GM21576 (cell line): ENCODE results near the gene CACNG6.
"Not testable (repeated sequence)": the region's sequence is repeated elsewhere in the genome, so short reads cannot be mapped to it uniquely, and the experiment has no call there.

Experiments
- ATAC-seq: cut with Tn5 transposase; IDR thresholded peaks from one replicate; pipeline ENCODE4 v1.9.1; 2021; ENCODE audit warnings: mild to moderate bottlenecking, moderate library complexity; ENCODE audit not compliant: unreplicated experiment

Gene CACNG6

GRCh38 chr19:53991224-53992113, at the start of gene CACNG6:
Gene CACNG6 (plus strand): TSS chr19:53991637. CDS start chr19:53992878, 1,241 bp downstream.
- ATAC-seq: no peak

- no peak for ATAC-seq
Measured at GRCh38 chr19:53942001-53942786, 49.2 kb upstream of the CACNG6 start.

- ATAC-seq: no peak
Measured at GRCh38 chr19:53944416-53944815, 47.0 kb upstream of the CACNG6 start.

- ATAC-seq: no peak
Measured at GRCh38 chr19:53944933-53945332, 46.5 kb upstream of the CACNG6 start.

- no peak for ATAC-seq
Measured at GRCh38 chr19:53945441-53945840, 46.0 kb upstream of the CACNG6 start.

GRCh38 chr19:53945998-53946397, 45.4 kb upstream of the CACNG6 start:
- no peak for ATAC-seq

GRCh38 chr19:53947624-53948023, 43.8 kb upstream of the CACNG6 start:
- no peak for ATAC-seq

GRCh38 chr19:53948611-53949010, 42.8 kb upstream of the CACNG6 start:
- ATAC-seq: not testable (repeated sequence)

GRCh38 chr19:53951436-53951835, 40.0 kb upstream of the CACNG6 start:
- no peak for ATAC-seq

GRCh38 chr19:53951947-53952346, 39.5 kb upstream of the CACNG6 start:
- no peak for ATAC-seq

- ATAC-seq: no peak
Measured at GRCh38 chr19:53953383-53953782, 38.1 kb upstream of the CACNG6 start.

GRCh38 chr19:53957448-53958167, 33.8 kb upstream of the CACNG6 start:
- no peak for ATAC-seq

GRCh38 chr19:53958168-53958571, 33.3 kb upstream of the CACNG6 start:
- ATAC-seq: no peak

GRCh38 chr19:53958823-53959757, 32.3 kb upstream of the CACNG6 start:
- ATAC-seq: no peak

- ATAC-seq: no peak
Measured at GRCh38 chr19:53960187-53960586, 31.2 kb upstream of the CACNG6 start.

- no peak for ATAC-seq
Measured at GRCh38 chr19:53960886-53961285, 30.6 kb upstream of the CACNG6 start.

GRCh38 chr19:53961523-53962356, 29.7 kb upstream of the CACNG6 start:
- ATAC-seq: no peak

- no peak for ATAC-seq
Measured at GRCh38 chr19:53962887-53963431, 28.5 kb upstream of the CACNG6 start, which contains the start of gene CACNG8. Gene CACNG8 (plus strand): TSS chr19:53962937.

- no peak for ATAC-seq
Measured at GRCh38 chr19:53965091-53965490, 26.3 kb upstream of the CACNG6 start.
